Measurements from ENCODE around the gene LRP5.
"Not testable (repeated sequence)": the region's sequence is repeated elsewhere in the genome, so short reads cannot be mapped to it uniquely, and the experiment has no call there.

Gene LRP5

GRCh38 chr11:68399916-68400315 is 87.5 kb downstream of the LRP5 start:
- Histone ChIP-seq H4K20me1 (ENCODE audit: insufficient read depth) (no peaks in the 10 kb centered on the region), H3K27ac (no peak overlapping the region)

GRCh38 chr11:68400584-68400983 is 88.2 kb downstream of the LRP5 start:
- H3K27ac ChIP-seq; H3K4me2 ChIP-seq; H2AFZ ChIP-seq (ENCODE audit: low read depth); H3K79me2 ChIP-seq (ENCODE audit: insufficient read depth, low read depth); H3K9ac ChIP-seq; H3K4me3 ChIP-seq (IDR thresholded peaks at IDR 0.05; ENCODE audit: insufficient read depth, low read depth, low read length); H3K27me3 ChIP-seq (ENCODE audit: insufficient read depth, low read depth); H4K20me1 ChIP-seq (ENCODE audit: insufficient read depth); H3K4me1 ChIP-seq (ENCODE audit: low read depth, poor library complexity, severe bottlenecking); H3K36me3 ChIP-seq (ENCODE audit: insufficient read depth): not testable (repeated sequence)

More at GRCh38 chr11:68399916-68400315, 87.5 kb downstream of the LRP5 start:
- Histone ChIP-seq H3K79me2 (ENCODE audit: insufficient read depth, low read depth) (no peaks in the 10 kb centered on the region), H3K9ac (no peak overlapping the region), H2AFZ (ENCODE audit: low read depth) (no peak overlapping the region), H3K4me2 (no peak overlapping the region), H3K4me1 (ENCODE audit: low read depth, poor library complexity, severe bottlenecking) (no peaks in the 10 kb centered on the region), H3K4me3 (IDR thresholded peaks at IDR 0.05; ENCODE audit: insufficient read depth, low read depth, low read length) (no peak overlapping the region), H3K36me3 (ENCODE audit: insufficient read depth) (no peaks in the 10 kb centered on the region), H3K27me3 (ENCODE audit: insufficient read depth, low read depth) (no peaks in the 10 kb centered on the region)
- no peak for TF ChIP-seq CTCF (conservative IDR thresholded peaks at IDR 0.05; ENCODE audit: low read depth, low read length)

GRCh38 chr11:68401856-68402255 is 89.5 kb downstream of the LRP5 start:
- Histone ChIP-seq H3K79me2 (ENCODE audit: insufficient read depth, low read depth) (no peaks in the 10 kb centered on the region), H3K4me3 (IDR thresholded peaks at IDR 0.05; ENCODE audit: insufficient read depth, low read depth, low read length) (no peak overlapping the region), H3K27ac (no peak overlapping the region), H3K27me3 (ENCODE audit: insufficient read depth, low read depth) (no peaks in the 10 kb centered on the region), H3K36me3 (ENCODE audit: insufficient read depth) (no peaks in the 10 kb centered on the region), H2AFZ (ENCODE audit: low read depth) (no peak overlapping the region), H4K20me1 (ENCODE audit: insufficient read depth) (no peaks in the 10 kb centered on the region), H3K4me2 (no peak overlapping the region), H3K4me1 (ENCODE audit: low read depth, poor library complexity, severe bottlenecking) (no peaks in the 10 kb centered on the region), H3K9ac (no peak overlapping the region)
- no peak for TF ChIP-seq CTCF (conservative IDR thresholded peaks at IDR 0.05; ENCODE audit: low read depth, low read length)

- Histone ChIP-seq H4K20me1 (ENCODE audit: insufficient read depth) (no peaks in the 10 kb centered on the region), H3K27me3 (ENCODE audit: insufficient read depth, low read depth) (no peaks in the 10 kb centered on the region), H3K27ac (no peak overlapping the region), H3K9ac (no peak overlapping the region), H3K4me2 (no peak overlapping the region), H3K36me3 (ENCODE audit: insufficient read depth) (no peaks in the 10 kb centered on the region), H2AFZ (ENCODE audit: low read depth) (no peak overlapping the region), H3K4me3 (IDR thresholded peaks at IDR 0.05; ENCODE audit: insufficient read depth, low read depth, low read length) (no peak overlapping the region), H3K4me1 (ENCODE audit: low read depth, poor library complexity, severe bottlenecking) (no peaks in the 10 kb centered on the region), H3K79me2 (ENCODE audit: insufficient read depth, low read depth) (no peaks in the 10 kb centered on the region)
- no peak for TF ChIP-seq CTCF (conservative IDR thresholded peaks at IDR 0.05; ENCODE audit: low read depth, low read length)
Observed at GRCh38 chr11:68402355-68403031, 90.1 kb downstream of the LRP5 start.

- TF ChIP-seq CTCF (conservative IDR thresholded peaks at IDR 0.05; ENCODE audit: low read depth, low read length) = no peak
- no peak overlapping the region for H3K27ac ChIP-seq
- H3K36me3 ChIP-seq (ENCODE audit: insufficient read depth) = no peaks in the 10 kb centered on the region
- no peak overlapping the region for H3K4me3 ChIP-seq (IDR thresholded peaks at IDR 0.05; ENCODE audit: insufficient read depth, low read depth, low read length)
- H3K79me2 ChIP-seq (ENCODE audit: insufficient read depth, low read depth) = no peaks in the 10 kb centered on the region
- H3K4me2 ChIP-seq = no peak overlapping the region
- H3K9ac ChIP-seq = no peak overlapping the region
- no peak overlapping the region for H2AFZ ChIP-seq (ENCODE audit: low read depth)
- H3K4me1 ChIP-seq (ENCODE audit: low read depth, poor library complexity, severe bottlenecking) = no peaks in the 10 kb centered on the region
- no peaks in the 10 kb centered on the region for H3K27me3 ChIP-seq (ENCODE audit: insufficient read depth, low read depth)
- no peaks in the 10 kb centered on the region for H4K20me1 ChIP-seq (ENCODE audit: insufficient read depth)
Observed at GRCh38 chr11:68403424-68403823, 91.0 kb downstream of the LRP5 start.

Measured in KMS-11 (cell line).